D721Med (cell line): ENCODE measurements around the gene RAB34.

Experiments
- DNase-seq: peaks from one replicate; pipeline ENCODE4 v3.0.0; 2011; ENCODE audit warnings: low spot score; ENCODE audit not compliant: insufficient read length
- FAIRE-seq: peaks from 2 replicates; lab custom pipeline; 2011; peaks lifted over from hg19 to GRCh38; lab: Jason Lieb, UNC
- TF ChIP-seq, protein P1 (sequence below): IDR thresholded peaks from 2 replicates; pipeline ENCODE4 v1.5.1; 2012; ENCODE audit warnings: mild to moderate bottlenecking, control low read depth; ENCODE audit not compliant: insufficient read depth; ENCODE audit errors: missing control alignments

The RAB34 gene

DNA sequence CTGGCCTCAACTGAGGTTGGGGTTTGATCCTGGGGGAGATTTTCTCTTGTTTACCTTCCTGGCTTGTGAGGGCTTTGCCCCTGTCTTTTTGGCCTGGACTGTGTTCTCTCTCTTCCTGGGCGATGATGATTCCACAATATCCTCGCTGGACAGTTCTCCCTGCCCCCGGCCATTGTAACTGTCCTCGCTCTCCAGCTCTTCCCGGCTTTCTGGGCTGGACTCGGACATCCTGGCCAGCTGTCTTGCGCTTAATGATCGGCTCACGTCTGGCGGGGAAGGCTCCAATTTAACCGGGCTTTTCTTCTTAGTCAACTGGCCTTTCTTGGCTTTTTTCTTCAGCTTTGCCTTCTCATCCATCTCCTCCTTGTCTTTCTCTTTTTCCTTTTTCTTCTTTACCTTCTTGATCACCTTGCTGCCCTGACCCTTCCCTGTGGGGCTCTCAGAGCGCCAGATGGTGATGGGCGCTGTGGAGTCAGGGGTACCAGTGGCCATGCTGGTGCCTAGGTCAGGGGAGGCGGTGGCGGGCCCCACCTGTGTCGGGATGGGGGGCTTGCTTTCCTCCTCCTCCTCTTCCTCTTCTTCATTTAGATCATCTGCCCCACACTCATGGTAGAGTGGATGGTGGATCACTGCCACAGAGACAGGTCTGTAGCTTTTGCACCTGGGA is 14.0 kb downstream of the RAB34 start:
- TF ChIP-seq, protein P1, sequence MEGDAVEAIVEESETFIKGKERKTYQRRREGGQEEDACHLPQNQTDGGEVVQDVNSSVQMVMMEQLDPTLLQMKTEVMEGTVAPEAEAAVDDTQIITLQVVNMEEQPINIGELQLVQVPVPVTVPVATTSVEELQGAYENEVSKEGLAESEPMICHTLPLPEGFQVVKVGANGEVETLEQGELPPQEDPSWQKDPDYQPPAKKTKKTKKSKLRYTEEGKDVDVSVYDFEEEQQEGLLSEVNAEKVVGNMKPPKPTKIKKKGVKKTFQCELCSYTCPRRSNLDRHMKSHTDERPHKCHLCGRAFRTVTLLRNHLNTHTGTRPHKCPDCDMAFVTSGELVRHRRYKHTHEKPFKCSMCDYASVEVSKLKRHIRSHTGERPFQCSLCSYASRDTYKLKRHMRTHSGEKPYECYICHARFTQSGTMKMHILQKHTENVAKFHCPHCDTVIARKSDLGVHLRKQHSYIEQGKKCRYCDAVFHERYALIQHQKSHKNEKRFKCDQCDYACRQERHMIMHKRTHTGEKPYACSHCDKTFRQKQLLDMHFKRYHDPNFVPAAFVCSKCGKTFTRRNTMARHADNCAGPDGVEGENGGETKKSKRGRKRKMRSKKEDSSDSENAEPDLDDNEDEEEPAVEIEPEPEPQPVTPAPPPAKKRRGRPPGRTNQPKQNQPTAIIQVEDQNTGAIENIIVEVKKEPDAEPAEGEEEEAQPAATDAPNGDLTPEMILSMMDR = no peak
- DNase-seq (no peak), FAIRE-seq (no peak)

DNA sequence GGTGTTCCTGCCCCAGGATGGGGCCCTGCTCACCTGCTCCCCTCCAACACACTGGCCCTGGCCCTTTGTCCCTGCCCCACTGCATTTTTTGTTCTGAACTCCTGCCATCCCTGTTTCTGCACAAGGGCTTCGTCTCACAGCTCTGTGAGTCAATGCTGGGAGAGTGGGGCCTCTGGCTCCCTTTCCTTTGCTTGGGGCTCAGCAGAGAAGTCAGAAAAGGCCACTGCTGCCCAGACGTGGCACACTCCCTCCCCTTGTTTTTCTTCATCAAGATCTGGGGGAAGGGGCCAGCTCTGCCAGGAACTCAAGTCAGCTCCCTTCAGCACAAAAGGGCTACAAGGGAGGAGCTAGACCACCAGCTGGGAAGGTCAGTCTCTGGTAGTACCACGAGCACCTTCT is 14.9 kb downstream of the RAB34 start:
- TF ChIP-seq, protein P1 = no peak
- DNase-seq = no peak
- no peak for FAIRE-seq

DNA sequence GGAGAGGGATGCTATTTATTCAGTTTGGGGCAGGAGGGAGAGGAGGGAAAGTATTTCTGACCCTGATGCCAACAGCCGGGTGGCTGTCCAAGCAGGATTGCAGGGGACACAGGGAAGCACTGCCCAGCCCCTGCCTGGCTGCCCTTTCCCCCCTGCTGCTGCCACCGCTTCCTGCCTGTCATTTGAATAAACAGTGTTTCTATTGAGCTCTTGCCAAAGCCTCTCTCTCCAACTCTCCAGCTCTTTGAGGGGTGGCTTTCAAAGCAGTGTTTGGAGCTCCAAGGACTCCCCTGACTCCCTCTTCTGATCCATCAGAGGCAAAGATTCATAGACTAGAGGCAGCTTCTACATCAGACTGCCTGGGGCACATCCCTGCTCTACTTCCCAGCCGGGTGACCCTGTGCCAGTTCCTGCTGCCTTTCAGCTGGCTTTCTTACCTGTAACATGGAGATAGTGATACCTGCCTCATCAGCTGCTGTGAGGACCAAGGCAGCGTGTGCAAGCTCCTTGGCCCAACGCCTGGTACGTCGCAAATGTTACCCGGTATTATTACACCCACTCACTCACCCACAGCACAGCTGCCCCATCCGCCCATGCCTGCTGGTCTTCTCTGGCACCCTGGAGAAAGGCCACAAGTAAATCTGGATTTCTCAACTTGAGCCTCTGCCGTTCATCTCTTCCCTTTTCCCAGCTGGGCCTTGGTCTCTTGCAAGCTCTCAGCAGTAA is 15.5 kb downstream of the RAB34 start:
- FAIRE-seq (no peak), DNase-seq (no peak)
- TF ChIP-seq, protein P1 = no peak

DNA sequence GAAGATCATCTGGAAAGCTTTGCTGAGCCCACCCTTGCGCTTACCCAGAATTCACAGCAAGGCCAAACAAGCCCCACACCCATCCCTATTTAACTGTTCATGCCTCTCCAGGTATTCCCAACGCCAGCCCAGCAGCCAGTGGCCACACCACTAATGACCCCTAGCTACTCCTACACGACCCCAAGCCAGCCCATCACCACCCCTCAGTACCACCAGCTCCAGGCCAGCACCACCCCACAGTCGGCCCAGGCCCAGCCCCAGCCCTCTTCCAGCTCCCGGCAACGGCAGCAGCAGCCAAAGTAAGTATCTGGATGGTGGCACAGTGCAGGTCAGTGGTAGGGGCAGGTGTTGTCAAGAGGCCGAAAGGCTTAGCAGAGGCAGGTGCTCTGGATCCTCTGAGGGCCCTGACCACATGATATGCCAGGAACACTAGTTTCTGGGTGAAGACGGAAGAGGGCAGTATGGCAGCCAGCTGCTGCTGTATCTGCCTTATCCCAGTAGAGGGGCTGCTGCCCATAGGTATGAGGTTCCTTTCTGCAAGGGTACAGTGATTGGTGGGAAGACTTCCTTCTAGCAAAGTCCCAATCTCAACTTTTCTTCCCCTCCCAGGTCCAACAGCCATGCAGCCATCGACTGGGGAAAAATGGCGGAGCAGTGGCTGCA is 16.7 kb downstream of the RAB34 start:
- TF ChIP-seq, protein P1 = no peak
- DNase-seq (no peak), FAIRE-seq (no peak)

DNA sequence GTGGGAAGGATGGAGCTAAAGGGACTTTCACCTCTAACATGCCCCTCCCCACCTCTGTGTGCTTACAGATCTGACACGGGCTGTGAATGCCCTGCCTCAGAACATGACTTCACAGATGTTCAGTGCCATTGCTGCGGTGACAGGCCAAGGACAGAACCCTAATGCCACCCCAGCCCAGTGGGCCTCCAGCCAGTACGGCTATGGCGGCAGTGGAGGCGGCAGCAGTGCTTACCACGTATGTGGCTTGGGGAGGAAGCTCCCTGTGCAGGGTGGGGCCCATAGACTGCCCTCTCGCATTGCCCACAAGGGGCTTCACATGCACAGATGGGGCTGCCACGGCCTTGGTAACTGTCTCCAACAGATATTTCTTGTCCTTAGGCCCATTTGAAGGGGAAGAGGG is 17.4 kb downstream of the RAB34 start:
- TF ChIP-seq, protein P1 = no peak
- no peak for FAIRE-seq

DNA sequence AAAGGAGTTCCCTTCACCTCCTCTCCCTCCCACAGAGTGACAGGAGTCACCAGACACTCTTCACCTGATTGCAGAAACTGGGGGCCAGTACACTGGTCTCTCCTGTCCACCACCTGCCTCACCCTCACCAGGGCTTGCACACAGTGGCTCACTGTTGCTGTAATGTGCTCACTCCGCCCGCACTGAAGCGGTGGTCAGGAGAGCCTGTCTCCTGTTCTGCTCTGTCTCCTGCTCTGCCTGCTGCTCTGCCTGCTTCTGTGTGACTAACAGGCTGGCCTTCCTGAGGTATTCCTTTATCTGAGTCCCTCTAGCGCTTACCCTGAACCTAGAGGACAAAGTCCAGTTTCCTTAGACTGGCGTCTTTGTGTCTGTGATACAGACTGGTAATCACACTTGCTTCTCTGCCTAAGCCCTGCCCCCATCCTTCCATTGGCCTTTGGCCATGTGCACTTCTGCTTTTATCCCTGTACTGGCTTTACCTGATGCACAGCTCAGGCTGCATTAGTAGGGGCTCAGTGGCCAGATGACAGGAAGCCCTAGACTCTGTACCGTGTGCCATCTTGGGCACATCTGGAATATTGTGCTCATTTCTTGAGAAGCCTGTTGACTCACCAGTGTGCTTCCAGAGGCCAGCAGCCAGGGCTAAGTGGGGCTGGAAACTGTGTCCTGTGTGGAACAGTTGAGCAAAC is 19.3 kb downstream of the RAB34 start:
- TF ChIP-seq, protein P1 = no peak
- FAIRE-seq = no peak
- no peak for DNase-seq

More for the DNA sequence above, 17.4 kb downstream of the RAB34 start:
- no peak for DNase-seq
